ENCODE measurements around the gene RAD51B.

GRCh38 chr14:68471964-68472508 lies 652.5 kb downstream of the RAD51B start:
- TF ChIP-seq TCF7L2 (IDR thresholded peaks at IDR 0.05; ENCODE audit: low read depth, low read length), result no peak
- no peak for TF ChIP-seq EHMT2 (IDR thresholded peaks at IDR 0.05)
- TF ChIP-seq NFATC3 (IDR thresholded peaks at IDR 0.05), result no peak
- TF ChIP-seq CEBPB (tag; IDR thresholded peaks at IDR 0.05), result no peak
- no peak for TF ChIP-seq HDAC1 (IDR thresholded peaks at IDR 0.05)
- TF ChIP-seq NR2C1 (IDR thresholded peaks at IDR 0.05), result no peak
- no peak for TF ChIP-seq NR2C1 (tag; IDR thresholded peaks at IDR 0.05)
- no peak for TF ChIP-seq GABPA (tag; conservative IDR thresholded peaks at IDR 0.05; ENCODE audit: low read depth)
- TF ChIP-seq MXI1 (IDR thresholded peaks at IDR 0.05; ENCODE audit: low read depth, low read length), result no peak
- no peak for TF ChIP-seq SMARCE1 (IDR thresholded peaks at IDR 0.05)
- TF ChIP-seq CTCF (IDR thresholded peaks at IDR 0.05 in 2 of 3, conservative IDR thresholded peaks at IDR 0.05 in 1 of 3; ENCODE audit: insufficient read depth in 2 of 3, low read depth in 1 of 3, low read length in 3 of 3), result no peak
- TF ChIP-seq, protein P1, sequence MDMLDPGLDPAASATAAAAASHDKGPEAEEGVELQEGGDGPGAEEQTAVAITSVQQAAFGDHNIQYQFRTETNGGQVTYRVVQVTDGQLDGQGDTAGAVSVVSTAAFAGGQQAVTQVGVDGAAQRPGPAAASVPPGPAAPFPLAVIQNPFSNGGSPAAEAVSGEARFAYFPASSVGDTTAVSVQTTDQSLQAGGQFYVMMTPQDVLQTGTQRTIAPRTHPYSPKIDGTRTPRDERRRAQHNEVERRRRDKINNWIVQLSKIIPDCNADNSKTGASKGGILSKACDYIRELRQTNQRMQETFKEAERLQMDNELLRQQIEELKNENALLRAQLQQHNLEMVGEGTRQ (CRISPR knock-in tag; IDR thresholded peaks at IDR 0.05), result no peak

Measured in K562 (cell line).